B cell (primary cell): Measurements from ENCODE around the gene RBP3. TPM values are rescaled to one million over a fixed set of nuclear protein-coding genes. Genes with fewer than 3 reads are reported as not detected.

Experiments
- ATAC-seq: fragments of 200-7000 bp; cut with Tn5 transposase; one replicate; pipeline ENCODE4 v1.10.0; 2021; ENCODE audit warnings: low read depth, mild to moderate bottlenecking, moderate number of reproducible peaks, moderate library complexity
- CTCF ChIA-PET: fragments of 350-600 bp; sonication (Branson Sonifier 250); formaldehyde crosslinking; loops from one replicate; lab custom pipeline; 2021; ENCODE audit warnings: antibody characterized with exemption, inconsistent platforms; lab: Charles Lee
- POLR2A ChIA-PET: fragments of 350-600 bp; sonication (Branson Sonifier 250); formaldehyde crosslinking; loops from one replicate; lab custom pipeline; 2021; ENCODE audit warnings: antibody characterized with exemption; lab: Charles Lee
- DNase-seq: peaks from one replicate; pipeline ENCODE4 v3.0.0; 2013
- H2AFZ ChIP-seq: 2 replicates; pipeline ENCODE4 v1.6.1; 2012; ENCODE audit warnings: mild to moderate bottlenecking, low read depth, low read length; ENCODE audit not compliant: insufficient read depth, poor library complexity, severe bottlenecking
- H3K27ac ChIP-seq, 2 donors: 1 replicate in 1 of 2; 2 replicates in 1 of 2; pipeline ENCODE4 v1.5.1; 2012 to 2013; ENCODE audit warnings: low read length in 2 of 2, mild to moderate bottlenecking in 2 of 2, moderate library complexity in 1 of 2
- H3K27me3 ChIP-seq, 4 experiments: fragments of 200-600 bp in 1 of 4; sonication (generic) in 1 of 4; replicated peaks in 1 of 4; 1 replicate in 2 of 4; 2 replicates in 2 of 4; pipeline versions ENCODE4 v1.6.1 to v1.7.0; 2013 to 2016; ENCODE audit warnings: low read length in 3 of 4, mild to moderate bottlenecking in 2 of 4, mixed read lengths in 1 of 4, moderate library complexity in 1 of 4; ENCODE audit not compliant: insufficient read depth in 4 of 4, control insufficient read depth in 3 of 4; ENCODE audit errors: control extremely low read depth in 1 of 4
- H3K36me3 ChIP-seq, 2 experiments: replicated peaks in 1 of 2; 1 replicate in 1 of 2; 2 replicates in 1 of 2; pipeline versions ENCODE4 v1.6.1 to v1.7.1; 2013; ENCODE audit warnings: low read length in 1 of 2; ENCODE audit not compliant: insufficient read depth in 2 of 2, control insufficient read depth in 1 of 2; ENCODE audit errors: control extremely low read depth in 1 of 2, extremely low read depth in 1 of 2
- H3K4me1 ChIP-seq, 2 donors: fragments of 200-600 bp in 1 of 2; sonication (generic) in 1 of 2; 1 replicate in 1 of 2; 2 replicates in 1 of 2; pipeline versions ENCODE4 v1.5.1 to v1.6.1; 2013 to 2017; ENCODE audit warnings: low read length in 2 of 2; ENCODE audit not compliant: control insufficient read depth in 2 of 2, insufficient read depth in 2 of 2
- H3K4me2 ChIP-seq: replicated peaks from 2 replicates; pipeline ENCODE3; 2012; ENCODE audit warnings: mild to moderate bottlenecking, low read depth, low read length; ENCODE audit not compliant: poor library complexity, severe bottlenecking
- H3K4me3 ChIP-seq, 5 experiments: fragments of 200-600 bp in 1 of 5; sonication (generic) in 1 of 5; 1 replicate in 3 of 5; 2 replicates in 2 of 5; pipeline versions ENCODE4 v1.5.1 to v1.7.0; 2011 to 2016; ENCODE audit warnings: low read length in 4 of 5, mild to moderate bottlenecking in 4 of 5, low read depth in 2 of 5, control low read depth in 1 of 5, moderate library complexity in 1 of 5; ENCODE audit not compliant: insufficient read depth in 1 of 5; ENCODE audit errors: control extremely low read depth in 1 of 5, extremely low read depth in 1 of 5
- H3K79me2 ChIP-seq: fragments of 200-600 bp; sonication (generic); one replicate; pipeline ENCODE4 v1.6.0; 2016; ENCODE audit warnings: low read length; ENCODE audit not compliant: control insufficient read depth, insufficient read depth
- H3K9ac ChIP-seq: fragments of 200-600 bp; sonication (generic); 2 replicates; pipeline ENCODE4 v1.6.1; 2017; ENCODE audit warnings: mild to moderate bottlenecking, low read length, moderate library complexity
- H3K9me3 ChIP-seq, 3 donors: one replicate each; pipeline versions ENCODE4 v1.6.1 to v1.7.1; 2013; ENCODE audit warnings: low read length in 2 of 3; ENCODE audit not compliant: control insufficient read depth in 2 of 3, insufficient read depth in 1 of 3; ENCODE audit errors: control extremely low read depth in 1 of 3
- H4K20me1 ChIP-seq: 2 replicates; pipeline ENCODE4 v1.6.0; 2012; ENCODE audit warnings: mild to moderate bottlenecking, low read length; ENCODE audit not compliant: insufficient read depth, control insufficient read depth, poor library complexity, severe bottlenecking
- H3K27ac Mint-ChIP-seq: one replicate; pipeline ENCODE4 v1.8.0; 2021; ENCODE audit warnings: mixed read lengths
- H3K27me3 Mint-ChIP-seq: one replicate; pipeline ENCODE4 v1.8.0; 2021; ENCODE audit warnings: mixed read lengths
- H3K4me1 Mint-ChIP-seq: one replicate; pipeline ENCODE4 v1.8.0; 2021; ENCODE audit warnings: mixed read lengths
- H3K4me3 Mint-ChIP-seq: one replicate; pipeline ENCODE4 v1.8.0; 2021; ENCODE audit warnings: mixed read lengths
- H3K9me3 Mint-ChIP-seq: one replicate; pipeline ENCODE4 v1.8.0; 2022; ENCODE audit warnings: mixed read lengths; ENCODE audit not compliant: insufficient read depth
- CTCF ChIP-seq: fragments of 200-600 bp; IDR thresholded peaks from one replicate; pipeline ENCODE4 v1.8.0; 2022; ENCODE audit warnings: antibody characterized with exemption, mild to moderate bottlenecking
- EZH2 ChIP-seq: IDR thresholded peaks from 2 replicates; pipeline ENCODE4 v1.6.1; 2012; ENCODE audit warnings: borderline replicate concordance, low read depth, mild to moderate bottlenecking, moderate library complexity, low read length; ENCODE audit not compliant: insufficient read depth, poor library complexity, severe bottlenecking
- WGBS: methylation state at CpG from one replicate; pipeline ENCODE4 v1.1.5; 2013; ENCODE audit warnings: missing lambda C conversion rate; ENCODE audit not compliant: insufficient coverage; 5-methylcytosine and 5-hydroxymethylcytosine counted together
- intact Hi-C: fragments of 100-400 bp; cut with micrococcal nuclease; formaldehyde crosslinking; loops from one replicate; pipeline ENCODE4 v1.10.0; 2022
- polyA plus RNA-seq: library from polyadenylated mRNA; depleted of rRNA; stranded (reverse); fragments of >200 nt; gene quantifications from 2 replicates; pipeline ENCODE4 v1.2.3, GENCODE V29; 2012
- total RNA-seq, 2 donors: library from RNA; stranded (reverse); fragments of 120-200 nt in 1 of 2; gene quantifications; 1 replicate in 1 of 2; 2 replicates in 1 of 2; pipeline versions ENCODE4 v1.2.3 to v1.2.4, GENCODE V29; 2013 to 2022

The RBP3 gene
- total and polyA plus RNA-seq, 2 donors (not counting 1 experiment from before 2014, with no cell fraction given) = not detected

GRCh38 chr10:47318706-47319105 is 29.5 kb upstream of the RBP3 start:
- WGBS = 96% methylated on average over 4 of the region's 9 CpGs
- intact Hi-C loops = no loop called here
- DNase-seq = no peak
- TF ChIP-seq CTCF (no peak), EZH2 (no peak)
- Mint-ChIP-seq H3K9me3 (no peaks in the 10 kb centered on the region), H3K27ac (no peak overlapping the region), H3K4me3 (no peak overlapping the region), H3K27me3 (peaks cover 8% of the 10 kb centered on the region), H3K4me1 (no peaks in the 10 kb centered on the region)
- Histone ChIP-seq H3K36me3 (no peaks in the 10 kb centered on the region), H3K9me3 (no peaks in the 10 kb centered on the region), H3K9ac (no peak overlapping the region), H2AFZ (peak overlapping the region; percentile 41), H3K4me2 (no peak overlapping the region), H3K27me3 (no peaks in the 10 kb centered on the region), H3K4me1 (no peaks in the 10 kb centered on the region), H3K27ac (no peak overlapping the region), H3K79me2 (no peaks in the 10 kb centered on the region), H4K20me1 (no peaks in the 10 kb centered on the region), H3K4me3 (no peak overlapping the region)
- POLR2A ChIA-PET = no interaction called here
- ATAC-seq = no peak
- CTCF ChIA-PET = no interaction called here

GRCh38 chr10:47319784-47320183 is 28.4 kb upstream of the RBP3 start:
- H4K20me1 ChIP-seq = no peaks in the 10 kb centered on the region
- H3K9me3 ChIP-seq = no peaks in the 10 kb centered on the region
- DNase-seq (no peak), ATAC-seq (no peak)
- CTCF ChIA-PET = no interaction called here
- H3K27ac ChIP-seq = no peak overlapping the region
- peaks cover 8% of the 10 kb centered on the region for H3K27me3 Mint-ChIP-seq
- H2AFZ ChIP-seq = no peak overlapping the region
- no peak overlapping the region for H3K4me2 ChIP-seq
- TF ChIP-seq CTCF (no peak), EZH2 (no peak)
- no peak overlapping the region for H3K27ac Mint-ChIP-seq
- H3K9me3 Mint-ChIP-seq = no peaks in the 10 kb centered on the region
- no peaks in the 10 kb centered on the region for H3K4me1 Mint-ChIP-seq
- H3K4me1 ChIP-seq = no peaks in the 10 kb centered on the region
- POLR2A ChIA-PET = no interaction called here
- 92% methylated on average over 7 of the region's 8 CpGs for WGBS
- no peaks in the 10 kb centered on the region for H3K36me3 ChIP-seq
- no peak overlapping the region for H3K4me3 Mint-ChIP-seq
- H3K4me3 ChIP-seq = no peak overlapping the region
- no peaks in the 10 kb centered on the region for H3K27me3 ChIP-seq
- H3K9ac ChIP-seq = no peak overlapping the region
- intact Hi-C loops = no loop called here
- no peaks in the 10 kb centered on the region for H3K79me2 ChIP-seq
